OCI-LY1 (cell line): ENCODE measurements around the gene CDK2.

Experiments used
- CTCF ChIP-seq: fragments of 200-600 bp; sonication (generic), shearing (Covaris generic); IDR thresholded peaks from 2 replicates; pipeline ENCODE4 v1.5.1; 2017; ENCODE audit warnings: mild to moderate bottlenecking, antibody characterized with exemption, low read length, moderate library complexity, mixed read lengths
- EZH2 ChIP-seq: fragments of 200-600 bp; sonication (generic), shearing (Covaris generic); IDR thresholded peaks from 2 replicates; pipeline ENCODE4 v1.8.0; 2017; ENCODE audit warnings: borderline replicate concordance, mixed run types, mild to moderate bottlenecking, antibody characterized with exemption, low read length, moderate library complexity, mixed read lengths

DNA sequence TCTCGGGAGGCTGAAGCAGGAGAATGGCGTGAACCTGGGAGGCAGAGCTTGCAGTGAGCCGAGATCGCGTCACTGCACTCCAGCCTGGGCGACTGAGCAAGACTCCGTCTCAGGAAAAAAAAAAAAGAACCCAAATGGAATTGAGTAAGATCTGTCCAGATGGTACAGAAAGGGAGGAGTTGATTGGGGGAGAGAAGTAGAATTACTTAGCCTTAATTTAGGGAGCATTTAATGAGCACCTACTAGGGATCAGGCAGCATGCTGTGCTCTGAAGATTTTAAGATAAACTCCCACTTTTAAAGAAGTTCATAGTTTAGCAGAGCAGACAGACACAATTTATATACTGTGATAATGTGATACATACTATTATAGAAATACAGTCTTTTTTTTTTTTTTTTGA is 11.8 kb downstream of the CDK2 start:
- TF ChIP-seq CTCF (no peak), EZH2 (no peak)
